HepG2 (cell line): Measurements from ENCODE around the gene AMIGO2. TPM values are rescaled to one million over a fixed set of nuclear protein-coding genes. Genes with fewer than 3 reads are reported as not detected.

Experiments
- ATAC-seq: fragments of 200-7000 bp; cut with Tn5 transposase; 3 replicates; pipeline ENCODE4 v1.9.1; 2020; ENCODE audit warnings: mild to moderate bottlenecking, moderate library complexity
- BruUV-seq: library from RNA; stranded (reverse); fragments of 400-500 nt; replicated peaks from 2 replicates; lab custom pipeline; 2021; lab: Mats Ljungman, UMichigan
- CTCF ChIA-PET: fragments of 300-600 bp; formaldehyde crosslinking; extraction: SDS; loops from one replicate; lab custom pipeline; 2021; ENCODE audit warnings: low total read pairs, inconsistent platforms, low intra/inter-chr PET ratio; lab: Yijun Ruan, JAX
- POLR2A ChIA-PET: fragments of 350-600 bp; sonication (Branson Sonifier 250); formaldehyde crosslinking; loops from one replicate; lab custom pipeline; 2020; ENCODE audit warnings: antibody characterized with exemption, inconsistent platforms; lab: Yijun Ruan, JAX
- DNase-seq: peaks from one replicate; pipeline ENCODE4 v3.0.0-alpha.2; 2015; ENCODE audit warnings: low spot score
- FAIRE-seq: peaks from 3 replicates; lab custom pipeline; 2011; peaks lifted over from hg19 to GRCh38; lab: Jason Lieb, UNC
- H2AFZ ChIP-seq: one replicate; pipeline ENCODE4 v1.6.1; 2011; ENCODE audit warnings: low read length, inconsistent platforms
- H3K27ac ChIP-seq: fragments of 300-600 bp; 3 replicates; pipeline ENCODE4 v1.8.0; 2011; ENCODE audit warnings: mixed run types, mild to moderate bottlenecking, mixed read lengths, low read length, inconsistent platforms; ENCODE audit not compliant: insufficient read depth; ENCODE audit errors: extremely low read length
- H3K27me3 ChIP-seq, 2 experiments: fragments of 200-600 bp in 1 of 2; 2 replicates in 1 of 2; 3 replicates in 1 of 2; pipeline versions ENCODE4 v1.6.0 to v1.8.0; 2011; ENCODE audit warnings: low read length in 2 of 2, mild to moderate bottlenecking in 2 of 2, moderate library complexity in 2 of 2, inconsistent platforms in 1 of 2; ENCODE audit not compliant: insufficient read depth in 2 of 2, control insufficient read depth in 1 of 2
- H3K36me3 ChIP-seq, 2 experiments: fragments of 200-600 bp in 1 of 2; replicated peaks in 1 of 2; 2 replicates in 1 of 2; 3 replicates in 1 of 2; pipeline versions ENCODE4 v1.5.1 to v1.8.0; 2011; ENCODE audit warnings: low read length in 2 of 2, inconsistent platforms in 1 of 2; ENCODE audit not compliant: insufficient read depth in 2 of 2, control insufficient read depth in 1 of 2
- H3K4me1 ChIP-seq: 2 replicates; pipeline ENCODE4 v1.5.1; 2012; ENCODE audit warnings: low read length, inconsistent platforms; ENCODE audit not compliant: insufficient read depth
- H3K4me2 ChIP-seq: 2 replicates; pipeline ENCODE4 v1.6.0; 2011; ENCODE audit warnings: low read depth, low read length, inconsistent platforms
- H3K4me3 ChIP-seq, 3 experiments: fragments of 200-600 bp in 1 of 3; sonication (generic), shearing (Covaris generic) in 1 of 3; replicated peaks in 1 of 3; 2 replicates each; pipeline ENCODE4 v1.5.1; 2011 to 2016; ENCODE audit warnings: low read length in 3 of 3, inconsistent platforms in 2 of 3, low read depth in 2 of 3, mild to moderate bottlenecking in 2 of 3, control low read depth in 1 of 3, mixed read lengths in 1 of 3; ENCODE audit not compliant: insufficient read depth in 1 of 3
- H3K79me2 ChIP-seq: one replicate; pipeline ENCODE4 v1.6.1; 2011; ENCODE audit warnings: low read length, inconsistent platforms; ENCODE audit not compliant: insufficient read depth
- H3K9ac ChIP-seq: 2 replicates; pipeline ENCODE4 v1.6.0; 2011; ENCODE audit warnings: mild to moderate bottlenecking, low read depth, low read length, inconsistent platforms; ENCODE audit not compliant: insufficient read depth
- H3K9me3 ChIP-seq: 2 replicates; pipeline ENCODE4 v1.5.1; 2012; ENCODE audit warnings: mild to moderate bottlenecking, low read length
- H4K20me1 ChIP-seq: 2 replicates; pipeline ENCODE4 v1.6.0; 2011; ENCODE audit warnings: inconsistent platforms, mild to moderate bottlenecking, low read length, moderate library complexity; ENCODE audit not compliant: insufficient read depth
- ATF7 ChIP-seq, 2 experiments: fragments of 450-650 bp in 1 of 2; sonication (generic) in 1 of 2; formaldehyde crosslinking in 1 of 2; IDR thresholded peaks; 2 replicates each; pipeline versions ENCODE4 v1.4.0 to v1.6.1; 2016 to 2020; ENCODE audit warnings: antibody characterized with exemption in 1 of 2, mild to moderate bottlenecking in 1 of 2, missing genetic modification reagents in 1 of 2
- FOXM1 ChIP-seq: sonication (generic); formaldehyde crosslinking; IDR thresholded peaks from 2 replicates; pipeline ENCODE4 v1.5.0; 2020; ENCODE audit warnings: missing genetic modification reagents
- PAWR ChIP-seq: sonication (generic); formaldehyde crosslinking; IDR thresholded peaks from 2 replicates; pipeline ENCODE4 v1.4.0; 2020; ENCODE audit warnings: missing genetic modification reagents, mild to moderate bottlenecking, borderline replicate concordance
- SNAI1 ChIP-seq: sonication (generic); formaldehyde crosslinking; IDR thresholded peaks from 2 replicates; pipeline ENCODE4 v1.5.0; 2020; ENCODE audit warnings: mild to moderate bottlenecking, missing genetic modification reagents, borderline replicate concordance
- SP1 ChIP-seq, 2 experiments: fragments of 450-650 bp in 1 of 2; sonication (generic) in 1 of 2; formaldehyde crosslinking in 1 of 2; IDR thresholded peaks; 2 replicates each; pipeline versions ENCODE4 v1.4.0 to v1.6.1; 2016 to 2020; ENCODE audit warnings: missing genetic modification reagents in 1 of 2
- ZBTB38 ChIP-seq: sonication (generic); formaldehyde crosslinking; IDR thresholded peaks from 2 replicates; pipeline ENCODE4 v1.5.1; 2020; ENCODE audit warnings: mild to moderate bottlenecking, missing genetic modification reagents
- ZNF160 ChIP-seq: sonication (generic); formaldehyde crosslinking; IDR thresholded peaks from 2 replicates; pipeline ENCODE4 v1.8.0; 2022; ENCODE audit warnings: mild to moderate bottlenecking, inconsistent platforms, missing genetic modification reagents
- ZNF746 ChIP-seq: sonication (generic); formaldehyde crosslinking; IDR thresholded peaks from 2 replicates; pipeline ENCODE4 v1.8.0; 2022; ENCODE audit warnings: mild to moderate bottlenecking, missing genetic modification reagents
- ZNF766 ChIP-seq: sonication (generic); formaldehyde crosslinking; IDR thresholded peaks from 2 replicates; pipeline ENCODE4 v1.5.0; 2020; ENCODE audit warnings: missing genetic modification reagents, borderline replicate concordance
- ZNF780A ChIP-seq: sonication (generic); formaldehyde crosslinking; IDR thresholded peaks from 2 replicates; pipeline ENCODE4 v1.8.0; 2022; ENCODE audit warnings: mild to moderate bottlenecking, missing genetic modification reagents, moderate library complexity
- ZNF841 ChIP-seq: sonication (generic); formaldehyde crosslinking; IDR thresholded peaks from 2 replicates; pipeline ENCODE4 v1.8.1; 2023; ENCODE audit warnings: missing genetic modification reagents, borderline replicate concordance
- ZNF891 ChIP-seq: sonication (generic); formaldehyde crosslinking; IDR thresholded peaks from 2 replicates; pipeline ENCODE4 v1.5.0; 2020; ENCODE audit warnings: mild to moderate bottlenecking, missing genetic modification reagents
- WGBS: methylation state at CpG from one replicate; pipeline ENCODE4 v1.1.6; 2017; ENCODE audit warnings: low lambda C conversion rate; 5-methylcytosine and 5-hydroxymethylcytosine counted together
- in situ Hi-C: cut with HindIII; loops from 2 replicates; pipeline ENCODE4 v1.10.0; 2017; ENCODE audit warnings: low pct_unique_long_range_greater_than_20kb; ENCODE audit not compliant: extremely low pct_ligation_motif_present
- intact Hi-C: fragments of 100-400 bp; cut with micrococcal nuclease; formaldehyde crosslinking; loops from one replicate; pipeline ENCODE4 v1.10.0; 2022; ENCODE audit not compliant: unreplicated experiment
- polyA plus RNA-seq, 8 experiments: library from polyadenylated mRNA; depleted of rRNA in 3 of 8; stranded (reverse) in 7 of 8; unstranded in 1 of 8; fragments of >200 nt; fragmentation: Illumina TruSeq in 4 of 8; extraction: Trizol in 4 of 8; gene quantifications; 2 replicates each; pipeline versions ENCODE4 v1.2.1 to v1.2.3, GENCODE V29; 2011 to 2016; ENCODE audit warnings: low read depth in 4 of 8, missing spikeins in 1 of 8, mixed read lengths in 1 of 8; ENCODE audit not compliant: insufficient read depth in 1 of 8
- total RNA-seq, 5 experiments: library from RNA; depleted of rRNA; stranded (reverse); fragments of >200 nt; fragmentation: Illumina TruSeq; extraction: Trizol; gene quantifications; 2 replicates each; pipeline ENCODE4 v1.2.3, GENCODE V29; 2016; ENCODE audit warnings: low read depth in 1 of 5
- TF ChIP-seq, protein P1 (sequence below): sonication (generic); formaldehyde crosslinking; IDR thresholded peaks from 2 replicates; pipeline ENCODE4 v1.5.1; 2020; ENCODE audit warnings: mild to moderate bottlenecking, missing genetic modification reagents, borderline replicate concordance
- TF ChIP-seq, protein P2 (sequence below): sonication (generic); formaldehyde crosslinking; IDR thresholded peaks from 2 replicates; pipeline ENCODE4 v1.5.1; 2020; ENCODE audit warnings: mild to moderate bottlenecking, moderate library complexity, missing genetic modification reagents
- TF ChIP-seq, protein P3 (sequence below): sonication (generic); formaldehyde crosslinking; IDR thresholded peaks from 2 replicates; pipeline ENCODE4 v1.9.0; 2021; ENCODE audit warnings: missing genetic modification reagents, mild to moderate bottlenecking, borderline replicate concordance
- TF ChIP-seq, protein P4 (sequence below): sonication (generic); formaldehyde crosslinking; conservative IDR thresholded peaks from 2 replicates; pipeline ENCODE4 v1.8.0; 2022; ENCODE audit warnings: mild to moderate bottlenecking, moderate library complexity, missing genetic modification reagents
- TF ChIP-seq, protein P5 (sequence below): sonication (generic); formaldehyde crosslinking; IDR thresholded peaks from 2 replicates; pipeline ENCODE4 v1.4.0; 2020; ENCODE audit warnings: mild to moderate bottlenecking, low read depth, missing genetic modification reagents

AMIGO2 gene
- total and polyA plus RNA-seq, 2 of the 13 experiments (the other 11 are each of a cell fraction or from before 2014, with no cell fraction given) = not detected

DNA sequence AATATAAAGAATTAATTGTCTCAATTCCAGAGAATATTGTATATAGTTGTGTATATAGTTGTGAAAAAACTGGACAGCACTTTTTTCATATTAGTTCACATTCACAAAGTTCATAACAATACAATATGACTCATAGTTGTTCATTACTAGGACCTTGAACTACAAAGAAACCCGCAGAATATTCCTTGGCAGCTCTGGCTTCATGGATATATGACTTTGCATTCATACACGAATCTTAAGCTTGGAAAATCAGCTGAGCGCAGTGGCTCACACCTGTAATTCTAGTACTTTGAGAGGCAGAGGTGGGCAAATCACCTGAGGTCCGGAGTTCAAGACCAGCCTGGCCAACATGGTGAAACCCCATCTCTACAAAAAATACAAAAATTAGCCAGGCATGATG lies 38.4 kb downstream of the AMIGO2 start:
- Histone ChIP-seq H2AFZ (no peak overlapping the region), H3K4me2 (no peak overlapping the region), H4K20me1 (no peaks in the 10 kb centered on the region), H3K36me3 (no peaks in the 10 kb centered on the region), H3K79me2 (no peaks in the 10 kb centered on the region), H3K9ac (no peak overlapping the region), H3K27ac (no peak overlapping the region), H3K4me3 (no peak overlapping the region), H3K27me3 (no peaks in the 10 kb centered on the region; a peak in 1 of 5 replicates), H3K9me3 (no peaks in the 10 kb centered on the region), H3K4me1 (no peaks in the 10 kb centered on the region)
- POLR2A ChIA-PET = no interaction called here
- no peak for DNase-seq
- intact Hi-C loops (no loop called here), in situ Hi-C loops (no loop called here)
- CTCF ChIA-PET = no interaction called here
- 20% methylated on average over 4 of the region's 4 CpGs for WGBS
- no peak for ATAC-seq
- no peak for FAIRE-seq
- BruUV-seq = no TSS peak
- TF ChIP-seq ZNF160 (CRISPR knock-in tag) = no peak
- TF ChIP-seq ZNF766 (CRISPR knock-in tag) = no peak
- TF ChIP-seq, protein P1, sequence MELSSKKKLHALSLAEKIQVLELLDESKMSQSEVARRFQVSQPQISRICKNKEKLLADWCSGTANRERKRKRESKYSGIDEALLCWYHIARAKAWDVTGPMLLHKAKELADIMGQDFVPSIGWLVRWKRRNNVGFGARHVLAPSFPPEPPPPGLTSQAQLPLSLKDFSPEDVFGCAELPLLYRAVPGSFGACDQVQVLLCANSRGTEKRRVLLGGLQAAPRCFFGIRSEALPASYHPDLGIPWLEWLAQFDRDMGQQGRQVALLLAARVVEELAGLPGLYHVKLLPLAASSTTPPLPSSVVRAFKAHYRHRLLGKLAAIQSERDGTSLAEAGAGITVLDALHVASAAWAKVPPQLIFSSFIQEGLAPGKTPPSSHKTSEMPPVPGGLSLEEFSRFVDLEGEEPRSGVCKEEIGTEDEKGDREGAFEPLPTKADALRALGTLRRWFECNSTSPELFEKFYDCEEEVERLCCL (CRISPR knock-in tag) = no peak
- TF ChIP-seq, protein P2, sequence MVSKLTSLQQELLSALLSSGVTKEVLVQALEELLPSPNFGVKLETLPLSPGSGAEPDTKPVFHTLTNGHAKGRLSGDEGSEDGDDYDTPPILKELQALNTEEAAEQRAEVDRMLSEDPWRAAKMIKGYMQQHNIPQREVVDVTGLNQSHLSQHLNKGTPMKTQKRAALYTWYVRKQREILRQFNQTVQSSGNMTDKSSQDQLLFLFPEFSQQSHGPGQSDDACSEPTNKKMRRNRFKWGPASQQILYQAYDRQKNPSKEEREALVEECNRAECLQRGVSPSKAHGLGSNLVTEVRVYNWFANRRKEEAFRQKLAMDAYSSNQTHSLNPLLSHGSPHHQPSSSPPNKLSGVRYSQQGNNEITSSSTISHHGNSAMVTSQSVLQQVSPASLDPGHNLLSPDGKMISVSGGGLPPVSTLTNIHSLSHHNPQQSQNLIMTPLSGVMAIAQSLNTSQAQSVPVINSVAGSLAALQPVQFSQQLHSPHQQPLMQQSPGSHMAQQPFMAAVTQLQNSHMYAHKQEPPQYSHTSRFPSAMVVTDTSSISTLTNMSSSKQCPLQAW (CRISPR knock-in tag) = no peak
- TF ChIP-seq, protein P3, sequence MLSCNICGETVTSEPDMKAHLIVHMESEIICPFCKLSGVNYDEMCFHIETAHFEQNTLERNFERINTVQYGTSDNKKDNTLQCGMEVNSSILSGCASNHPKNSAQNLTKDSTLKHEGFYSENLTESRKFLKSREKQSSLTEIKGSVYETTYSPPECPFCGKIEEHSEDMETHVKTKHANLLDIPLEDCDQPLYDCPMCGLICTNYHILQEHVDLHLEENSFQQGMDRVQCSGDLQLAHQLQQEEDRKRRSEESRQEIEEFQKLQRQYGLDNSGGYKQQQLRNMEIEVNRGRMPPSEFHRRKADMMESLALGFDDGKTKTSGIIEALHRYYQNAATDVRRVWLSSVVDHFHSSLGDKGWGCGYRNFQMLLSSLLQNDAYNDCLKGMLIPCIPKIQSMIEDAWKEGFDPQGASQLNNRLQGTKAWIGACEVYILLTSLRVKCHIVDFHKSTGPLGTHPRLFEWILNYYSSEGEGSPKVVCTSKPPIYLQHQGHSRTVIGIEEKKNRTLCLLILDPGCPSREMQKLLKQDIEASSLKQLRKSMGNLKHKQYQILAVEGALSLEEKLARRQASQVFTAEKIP (CRISPR knock-in tag) = no peak
- TF ChIP-seq, protein P4, sequence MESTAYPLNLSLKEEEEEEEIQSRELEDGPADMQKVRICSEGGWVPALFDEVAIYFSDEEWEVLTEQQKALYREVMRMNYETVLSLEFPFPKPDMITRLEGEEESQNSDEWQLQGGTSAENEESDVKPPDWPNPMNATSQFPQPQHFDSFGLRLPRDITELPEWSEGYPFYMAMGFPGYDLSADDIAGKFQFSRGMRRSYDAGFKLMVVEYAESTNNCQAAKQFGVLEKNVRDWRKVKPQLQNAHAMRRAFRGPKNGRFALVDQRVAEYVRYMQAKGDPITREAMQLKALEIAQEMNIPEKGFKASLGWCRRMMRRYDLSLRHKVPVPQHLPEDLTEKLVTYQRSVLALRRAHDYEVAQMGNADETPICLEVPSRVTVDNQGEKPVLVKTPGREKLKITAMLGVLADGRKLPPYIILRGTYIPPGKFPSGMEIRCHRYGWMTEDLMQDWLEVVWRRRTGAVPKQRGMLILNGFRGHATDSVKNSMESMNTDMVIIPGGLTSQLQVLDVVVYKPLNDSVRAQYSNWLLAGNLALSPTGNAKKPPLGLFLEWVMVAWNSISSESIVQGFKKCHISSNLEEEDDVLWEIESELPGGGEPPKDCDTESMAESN (CRISPR knock-in tag) = no peak
- TF ChIP-seq ZNF746 = no peak
- TF ChIP-seq ATF7 (IDR thresholded peaks at IDR 0.05) = no peak
- TF ChIP-seq ATF7 (CRISPR knock-in tag; IDR thresholded peaks at IDR 0.05) = no peak
- TF ChIP-seq, protein P5, sequence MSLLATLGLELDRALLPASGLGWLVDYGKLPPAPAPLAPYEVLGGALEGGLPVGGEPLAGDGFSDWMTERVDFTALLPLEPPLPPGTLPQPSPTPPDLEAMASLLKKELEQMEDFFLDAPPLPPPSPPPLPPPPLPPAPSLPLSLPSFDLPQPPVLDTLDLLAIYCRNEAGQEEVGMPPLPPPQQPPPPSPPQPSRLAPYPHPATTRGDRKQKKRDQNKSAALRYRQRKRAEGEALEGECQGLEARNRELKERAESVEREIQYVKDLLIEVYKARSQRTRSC (CRISPR knock-in tag) = no peak
- TF ChIP-seq SP1 (IDR thresholded peaks at IDR 0.05) = no peak
- TF ChIP-seq SP1 (CRISPR knock-in tag; IDR thresholded peaks at IDR 0.05) = no peak
- no peak for TF ChIP-seq ZNF780A (CRISPR knock-in tag)
- TF ChIP-seq PAWR = no peak
- TF ChIP-seq ZNF891 (CRISPR knock-in tag) = no peak
- TF ChIP-seq SNAI1 (CRISPR knock-in tag) = no peak
- no peak for TF ChIP-seq ZBTB38 (CRISPR knock-in tag)
- TF ChIP-seq FOXM1 (CRISPR knock-in tag) = no peak
- TF ChIP-seq ZNF841 (CRISPR knock-in tag) = no peak
